Daoy (cell line): ENCODE data around the gene PROCA1. TPM values are rescaled to one million over a fixed set of nuclear protein-coding genes. Genes with fewer than 3 reads are reported as not detected.

Experiments used
- DNase-seq: peaks from one replicate; pipeline ENCODE4 v3.0.0-alpha.2; 2015; ENCODE audit warnings: low read depth
- total RNA-seq: library from RNA; depleted of rRNA; stranded (reverse); fragments of >200 nt; shearing (Covaris generic); gene quantifications from 2 replicates; pipeline ENCODE4 v1.2.3, GENCODE V29; 2014; rRNA removed

The PROCA1 gene
- total RNA-seq: 0.21 and 0.23 TPM in 2 replicates

- no peak for DNase-seq
Measured at GRCh38 chr17:28711723-28712031, at the start of gene PROCA1. Gene PROCA1 (minus strand): TSS chr17:28711888. CDS start chr17:28711660, 228 bp downstream.

GRCh38 chr17:28760601-28761562, 49.2 kb upstream of the PROCA1 start:
- DNase-seq: no peak

GRCh38 chr17:28759256-28759865, 47.7 kb upstream of the PROCA1 start:
- no peak for DNase-seq

- no peak for DNase-seq
Measured at GRCh38 chr17:28758411-28759121, 46.9 kb upstream of the PROCA1 start.

GRCh38 chr17:28756049-28756804, 44.5 kb upstream of the PROCA1 start:
- no peak for DNase-seq

- no peak for DNase-seq
Measured at GRCh38 chr17:28755486-28755885, 43.8 kb upstream of the PROCA1 start.

- no peak for DNase-seq
Measured at GRCh38 chr17:28751600-28752366, 40.1 kb upstream of the PROCA1 start.

GRCh38 chr17:28750178-28751047, 38.7 kb upstream of the PROCA1 start:
- peak; percentile 92 for DNase-seq

- no peak for DNase-seq
Measured at GRCh38 chr17:28749516-28750177, 38.0 kb upstream of the PROCA1 start.

GRCh38 chr17:28748852-28749515, 37.3 kb upstream of the PROCA1 start:
- DNase-seq: no peak

GRCh38 chr17:28747801-28748750, 36.4 kb upstream of the PROCA1 start:
- DNase-seq: no peak

GRCh38 chr17:28747051-28747691, 35.5 kb upstream of the PROCA1 start:
- no peak for DNase-seq

GRCh38 chr17:28746611-28747050, 34.9 kb upstream of the PROCA1 start:
- DNase-seq: no peak

GRCh38 chr17:28745786-28746411, 34.2 kb upstream of the PROCA1 start:
- peak; percentile 45 for DNase-seq

- peak; percentile 69 for DNase-seq
Measured at GRCh38 chr17:28744972-28745785, 33.5 kb upstream of the PROCA1 start.
